ENCODE measurements around the gene PNKD. TPM values are rescaled to one million over a fixed set of nuclear protein-coding genes. Genes with fewer than 3 reads are reported as not detected.
A peak's percentile ranks its signal among the peaks of the same experiment; 100 is the strongest.
"Not testable (repeated sequence)": the region's sequence is repeated elsewhere in the genome, so short reads cannot be mapped to it uniquely, and the experiment has no call there.

Gene PNKD
- total RNA-seq, 1 donor, result 26.8 TPM

DNA sequence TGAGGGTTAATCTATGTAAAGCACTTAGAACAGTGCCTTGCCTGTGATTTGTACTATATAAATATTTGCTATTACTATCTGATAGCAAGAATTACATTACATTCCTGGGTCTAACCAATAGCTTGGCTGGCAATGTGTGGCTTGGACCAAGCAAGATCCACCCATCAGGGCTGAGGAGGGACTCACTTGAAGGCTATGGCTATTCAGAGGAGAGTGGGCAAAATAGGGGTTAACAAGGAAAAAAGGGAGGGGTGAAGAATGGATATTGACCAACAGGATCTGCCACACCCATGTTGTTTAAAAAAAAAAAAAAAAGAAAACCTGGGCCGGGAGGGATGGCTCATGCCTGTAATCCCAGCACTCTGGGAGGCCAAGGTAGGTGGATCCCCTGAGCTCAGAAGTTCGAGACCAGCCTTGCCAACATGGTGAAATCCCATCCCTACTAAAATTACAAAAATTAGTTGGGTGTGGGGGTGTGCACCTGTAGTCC lies 42.0 kb downstream of the PNKD start:
- DNase-seq (ENCODE audit: low read depth), result peak; percentile 76
- H3K4me3 ChIP-seq (ENCODE audit: low read depth, low read length), result no peak overlapping the region
- no peak for TF ChIP-seq CTCF (IDR thresholded peaks at IDR 0.05; ENCODE audit: insufficient read depth, low read depth, low read length)

GRCh38 chr2:218313356-218313755 lies 43.0 kb downstream of the PNKD start:
- H3K4me3 ChIP-seq (ENCODE audit: low read depth, low read length), result no peak overlapping the region
- DNase-seq (ENCODE audit: low read depth), result no peak
- TF ChIP-seq CTCF (IDR thresholded peaks at IDR 0.05; ENCODE audit: insufficient read depth, low read depth, low read length), result no peak

GRCh38 chr2:218314764-218315163 lies 44.4 kb downstream of the PNKD start:
- H3K4me3 ChIP-seq (ENCODE audit: low read depth, low read length); DNase-seq (ENCODE audit: low read depth): not testable (repeated sequence)

DNA sequence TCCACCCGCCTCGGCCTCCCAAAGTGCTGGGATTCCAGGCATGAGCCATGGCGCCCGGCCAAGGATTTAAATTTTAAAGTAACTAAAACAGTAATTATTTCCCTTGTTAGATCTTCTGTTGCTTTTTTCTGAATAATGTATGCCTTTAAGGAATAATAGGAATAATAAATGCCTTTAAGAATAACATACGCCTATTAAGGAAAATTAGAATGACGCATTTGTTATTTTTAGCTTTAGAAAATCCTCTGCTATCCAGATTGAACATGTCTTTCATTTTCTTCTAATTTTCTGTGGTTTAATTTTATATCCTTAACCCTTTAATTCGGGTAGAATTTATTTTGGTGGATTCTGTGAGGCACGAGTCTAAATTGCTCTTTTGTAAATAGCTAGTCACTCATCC lies 45.1 kb downstream of the PNKD start:
- TF ChIP-seq CTCF (IDR thresholded peaks at IDR 0.05; ENCODE audit: insufficient read depth, low read depth, low read length), result no peak
- DNase-seq (ENCODE audit: low read depth), result no peak
- no peak overlapping the region for H3K4me3 ChIP-seq (ENCODE audit: low read depth, low read length)

DNA sequence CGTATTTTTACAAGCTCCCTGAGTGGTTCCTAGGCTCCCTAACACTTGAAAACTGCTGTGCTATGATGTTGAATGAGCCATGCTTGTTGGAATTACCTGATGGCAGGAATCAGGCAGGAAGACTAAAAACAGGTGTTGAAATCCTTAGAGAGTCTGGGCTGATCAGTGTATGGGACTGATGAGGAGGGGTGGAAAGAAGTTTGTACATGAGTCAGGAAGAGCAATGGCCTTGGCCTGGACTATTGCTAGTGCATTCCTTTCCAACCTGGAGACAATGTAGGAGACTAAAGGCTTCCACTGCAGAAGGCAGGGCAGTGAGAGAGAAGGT lies 46.9 kb downstream of the PNKD start:
- no peak for TF ChIP-seq CTCF (IDR thresholded peaks at IDR 0.05; ENCODE audit: insufficient read depth, low read depth, low read length)
- H3K4me3 ChIP-seq (ENCODE audit: low read depth, low read length), result no peak overlapping the region
- no peak for DNase-seq (ENCODE audit: low read depth)

- no peak overlapping the region for H3K4me3 ChIP-seq (ENCODE audit: low read depth, low read length)
- TF ChIP-seq CTCF (IDR thresholded peaks at IDR 0.05; ENCODE audit: insufficient read depth, low read depth, low read length), result no peak
- DNase-seq (ENCODE audit: low read depth), result no peak
Observed at GRCh38 chr2:218317835-218318234, 47.5 kb downstream of the PNKD start.

- no peak overlapping the region for H3K4me3 ChIP-seq (ENCODE audit: low read depth, low read length)
- DNase-seq (ENCODE audit: low read depth), result no peak
- TF ChIP-seq CTCF (IDR thresholded peaks at IDR 0.05; ENCODE audit: insufficient read depth, low read depth, low read length), result no peak
Observed at GRCh38 chr2:218318241-218318640, 47.9 kb downstream of the PNKD start.

Measured in fibroblast of villous mesenchyme (primary cell).